Mammary epithelial cell (primary cell): ENCODE data around the gene ROCK1.

Source experiments
- EZH2 ChIP-seq: IDR thresholded peaks from 2 replicates; pipeline ENCODE4 v1.6.1; 2012; ENCODE audit warnings: low read length, inconsistent platforms, borderline replicate concordance
- TF ChIP-seq, protein P1 (sequence below), 2 donors: IDR thresholded peaks in 1 of 2; conservative IDR thresholded peaks in 1 of 2; 2 replicates each; pipeline ENCODE4 v1.5.1; 2011 to 2012; ENCODE audit warnings: inconsistent platforms in 2 of 2, low read length in 2 of 2, mild to moderate bottlenecking in 2 of 2, control low read depth in 1 of 2, low read depth in 1 of 2; ENCODE audit not compliant: insufficient read depth in 1 of 2; ENCODE audit errors: extremely low read depth in 1 of 2

- TF ChIP-seq, protein P1, sequence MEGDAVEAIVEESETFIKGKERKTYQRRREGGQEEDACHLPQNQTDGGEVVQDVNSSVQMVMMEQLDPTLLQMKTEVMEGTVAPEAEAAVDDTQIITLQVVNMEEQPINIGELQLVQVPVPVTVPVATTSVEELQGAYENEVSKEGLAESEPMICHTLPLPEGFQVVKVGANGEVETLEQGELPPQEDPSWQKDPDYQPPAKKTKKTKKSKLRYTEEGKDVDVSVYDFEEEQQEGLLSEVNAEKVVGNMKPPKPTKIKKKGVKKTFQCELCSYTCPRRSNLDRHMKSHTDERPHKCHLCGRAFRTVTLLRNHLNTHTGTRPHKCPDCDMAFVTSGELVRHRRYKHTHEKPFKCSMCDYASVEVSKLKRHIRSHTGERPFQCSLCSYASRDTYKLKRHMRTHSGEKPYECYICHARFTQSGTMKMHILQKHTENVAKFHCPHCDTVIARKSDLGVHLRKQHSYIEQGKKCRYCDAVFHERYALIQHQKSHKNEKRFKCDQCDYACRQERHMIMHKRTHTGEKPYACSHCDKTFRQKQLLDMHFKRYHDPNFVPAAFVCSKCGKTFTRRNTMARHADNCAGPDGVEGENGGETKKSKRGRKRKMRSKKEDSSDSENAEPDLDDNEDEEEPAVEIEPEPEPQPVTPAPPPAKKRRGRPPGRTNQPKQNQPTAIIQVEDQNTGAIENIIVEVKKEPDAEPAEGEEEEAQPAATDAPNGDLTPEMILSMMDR (conservative IDR thresholded peaks at IDR 0.05 in 1 of 2, IDR thresholded peaks at IDR 0.05 in 1 of 2; ENCODE audit: extremely low read depth in 1 of 2, insufficient read depth in 1 of 2, low read depth in 1 of 2, low read length in 2 of 2): no peak
- TF ChIP-seq EZH2: no peak
Observed at GRCh38 chr18:21000667-21001066, 110.9 kb downstream of the ROCK1 start.
